GM19397 (cell line): Measurements from ENCODE around the gene LRP1.

Experiments used
- ATAC-seq: cut with Tn5 transposase; IDR thresholded peaks from one replicate; pipeline ENCODE4 v1.9.1; 2021; ENCODE audit warnings: mild to moderate bottlenecking, moderate library complexity; ENCODE audit not compliant: unreplicated experiment

LRP1 gene

DNA sequence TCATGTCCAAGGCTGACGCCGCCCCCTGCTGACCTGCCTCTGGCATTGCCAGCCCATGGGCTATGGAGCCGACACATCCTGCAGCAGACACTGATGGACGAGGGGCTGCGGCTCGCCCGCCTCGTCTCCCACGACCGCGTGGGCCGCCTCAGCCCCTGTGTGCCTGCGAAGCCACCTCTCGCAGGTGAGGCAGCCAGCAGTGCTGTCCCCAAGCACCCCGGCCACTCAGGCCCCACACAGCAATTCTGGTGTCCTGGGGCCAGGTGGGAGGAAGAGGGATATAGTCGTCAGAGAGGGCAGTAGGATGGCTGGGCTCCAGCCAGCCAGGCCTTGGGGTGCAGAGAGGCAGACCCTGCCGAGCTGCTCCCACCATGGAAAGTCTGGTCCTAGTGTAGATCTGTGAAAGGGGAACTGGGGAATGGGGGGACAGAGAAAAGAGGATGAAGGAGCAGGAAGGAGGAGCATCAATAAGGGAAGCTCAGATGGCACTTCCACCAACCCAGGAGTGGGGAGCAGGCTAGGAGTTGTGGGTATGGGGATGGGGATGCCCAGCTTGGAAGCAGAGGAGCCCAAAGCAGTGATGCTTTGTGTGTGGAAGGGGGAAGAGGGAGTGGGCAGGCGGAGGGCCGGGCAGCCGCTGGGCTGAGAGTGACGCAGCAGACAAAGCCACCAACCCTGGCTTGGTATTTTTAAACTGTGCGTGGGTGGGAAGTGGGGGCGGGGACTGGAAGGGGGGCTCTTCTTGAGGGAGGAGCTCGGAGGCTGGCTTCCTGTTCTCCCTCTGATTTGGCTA is 34.7 kb upstream of the LRP1 start:
- no peak for ATAC-seq

GRCh38 chr12:57094208-57095160 is 33.8 kb upstream of the LRP1 start:
- ATAC-seq: no peak

DNA sequence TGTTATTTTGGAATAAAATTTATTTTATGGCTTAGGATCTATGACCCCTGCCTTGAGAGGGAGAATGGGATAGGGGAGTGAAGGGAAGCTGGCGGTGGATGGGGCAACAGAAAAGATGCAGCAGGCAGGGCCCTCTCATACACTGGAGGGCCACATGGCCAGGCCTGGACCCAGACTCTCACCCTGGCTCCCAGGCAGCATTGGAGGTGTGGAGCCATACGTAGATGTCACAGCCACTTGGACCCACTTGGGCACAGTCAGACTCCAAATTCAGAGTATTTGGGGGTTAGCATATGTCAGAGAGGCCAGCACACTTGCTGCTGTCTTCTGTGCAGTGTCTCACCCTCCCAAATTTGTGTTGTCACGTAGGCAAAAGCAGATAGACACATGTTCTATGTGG is 32.8 kb upstream of the LRP1 start:
- no peak for ATAC-seq

GRCh38 chr12:57096099-57096572 is 32.1 kb upstream of the LRP1 start:
- no peak for ATAC-seq

DNA sequence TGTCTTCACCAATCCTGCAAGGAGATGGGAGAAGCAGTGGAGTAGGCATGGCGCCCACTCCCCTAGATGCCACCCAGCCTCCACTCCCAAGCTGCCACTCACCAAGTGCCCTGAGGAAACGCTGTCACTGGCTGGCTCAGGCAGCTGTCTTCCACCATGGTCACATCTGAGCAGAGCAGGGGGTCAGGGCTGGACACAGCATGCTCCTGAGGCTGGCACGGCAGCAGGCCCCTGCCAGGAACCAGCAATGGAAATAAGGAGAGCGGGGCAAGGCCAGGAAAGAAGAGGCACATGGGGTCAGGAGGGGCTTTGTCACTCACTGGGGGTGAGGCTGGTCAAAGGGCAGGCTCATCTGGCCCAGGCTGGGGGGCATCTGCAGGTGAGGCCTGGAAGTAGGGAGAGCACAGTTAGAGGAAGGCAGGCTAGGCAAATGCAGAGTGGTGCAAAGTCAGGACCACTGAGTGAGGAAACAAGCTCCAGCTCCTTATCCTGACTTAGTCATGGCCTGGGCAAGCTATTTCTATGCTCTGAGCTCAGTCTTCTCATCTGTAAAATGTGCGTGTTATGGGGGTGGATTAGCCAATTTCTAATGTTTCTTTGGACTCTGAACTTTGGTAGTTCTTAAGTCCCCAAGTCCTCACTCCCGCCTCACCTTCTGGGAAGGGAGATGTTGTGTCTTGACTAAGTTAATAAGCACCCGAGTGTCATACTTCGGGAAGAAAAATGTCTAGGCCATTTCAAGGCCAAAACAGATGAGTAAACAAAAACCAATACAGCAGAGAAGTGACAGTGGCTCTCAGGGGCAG is 31.3 kb upstream of the LRP1 start:
- no peak for ATAC-seq

DNA sequence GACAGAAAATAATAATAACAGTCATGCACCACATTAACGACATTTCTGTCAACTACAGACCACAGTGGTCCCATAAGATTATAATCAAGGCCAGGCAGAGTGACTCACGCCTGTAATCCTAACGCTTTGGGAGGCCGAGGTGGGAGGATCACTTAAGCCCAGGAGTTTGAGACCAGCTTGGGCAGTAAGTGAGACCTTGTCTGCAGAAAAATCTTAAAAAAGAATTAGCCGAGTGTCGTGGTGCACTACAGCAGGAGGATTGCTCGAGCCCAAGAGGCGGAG is 30.8 kb upstream of the LRP1 start:
- no peak for ATAC-seq

DNA sequence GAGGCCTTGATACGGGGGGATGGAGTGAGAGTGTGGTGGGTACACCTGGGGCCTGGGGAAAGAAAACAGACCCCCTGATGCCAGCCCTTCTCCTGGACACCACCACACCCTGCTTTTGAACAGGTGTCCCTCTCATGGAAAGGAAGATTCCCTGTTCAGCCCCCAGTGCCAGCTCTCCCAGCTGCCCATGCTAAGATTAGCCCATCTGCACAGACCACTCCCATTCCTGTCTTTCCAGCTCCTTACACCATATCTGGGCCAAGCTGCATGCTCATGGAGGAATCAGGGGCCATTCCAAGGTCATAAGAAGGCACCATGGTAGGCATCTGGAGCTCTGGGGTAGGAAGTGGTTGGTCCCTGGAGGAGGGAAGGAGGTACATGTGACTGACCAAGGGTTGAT is 29.7 kb upstream of the LRP1 start:
- no peak for ATAC-seq

GRCh38 chr12:57099047-57099714 is 29.1 kb upstream of the LRP1 start:
- no peak for ATAC-seq

- ATAC-seq: no peak
Measured at GRCh38 chr12:57099766-57100165, 28.5 kb upstream of the LRP1 start.

DNA sequence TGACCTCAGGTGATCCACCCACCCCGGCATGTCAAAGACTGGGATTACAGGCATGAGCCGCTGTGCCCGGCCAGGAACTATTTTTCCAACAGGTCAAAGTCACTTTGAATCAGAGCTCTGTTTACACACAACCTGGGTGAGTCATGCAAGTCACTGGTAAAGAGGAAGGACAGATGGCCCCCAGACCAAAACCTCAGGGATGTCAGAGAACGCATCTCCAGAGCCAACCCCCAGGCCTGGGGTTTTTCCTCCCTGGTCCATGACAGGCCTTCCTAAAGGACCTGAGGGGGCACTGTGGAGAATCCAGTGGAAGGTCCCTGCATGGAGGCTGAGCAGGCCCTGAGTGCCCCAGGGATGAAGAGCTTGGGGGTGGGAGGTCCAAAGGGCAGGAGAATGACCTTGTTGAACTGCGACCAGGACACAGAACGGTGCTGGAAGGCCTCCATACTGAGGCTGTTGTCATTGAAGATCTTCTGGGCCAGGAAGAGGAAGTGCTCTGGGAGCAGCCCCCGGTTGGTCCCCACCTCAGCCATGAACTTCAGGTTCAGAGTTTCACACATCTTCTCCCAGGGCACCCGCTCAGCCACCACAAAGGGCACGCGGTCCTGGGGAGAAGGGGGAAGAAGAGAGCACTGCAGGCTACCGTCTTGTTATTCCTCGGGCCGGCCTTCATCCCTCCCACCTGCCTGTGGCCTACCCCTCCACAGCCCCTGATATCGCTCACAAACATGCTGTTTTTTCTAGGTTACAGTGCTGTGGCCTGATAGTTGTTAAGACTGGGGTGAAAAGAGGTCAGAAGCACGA is 26.2 kb upstream of the LRP1 start:
- ATAC-seq: no peak

- no peak for ATAC-seq
Measured at GRCh38 chr12:57103856-57104255, 24.4 kb upstream of the LRP1 start.

DNA sequence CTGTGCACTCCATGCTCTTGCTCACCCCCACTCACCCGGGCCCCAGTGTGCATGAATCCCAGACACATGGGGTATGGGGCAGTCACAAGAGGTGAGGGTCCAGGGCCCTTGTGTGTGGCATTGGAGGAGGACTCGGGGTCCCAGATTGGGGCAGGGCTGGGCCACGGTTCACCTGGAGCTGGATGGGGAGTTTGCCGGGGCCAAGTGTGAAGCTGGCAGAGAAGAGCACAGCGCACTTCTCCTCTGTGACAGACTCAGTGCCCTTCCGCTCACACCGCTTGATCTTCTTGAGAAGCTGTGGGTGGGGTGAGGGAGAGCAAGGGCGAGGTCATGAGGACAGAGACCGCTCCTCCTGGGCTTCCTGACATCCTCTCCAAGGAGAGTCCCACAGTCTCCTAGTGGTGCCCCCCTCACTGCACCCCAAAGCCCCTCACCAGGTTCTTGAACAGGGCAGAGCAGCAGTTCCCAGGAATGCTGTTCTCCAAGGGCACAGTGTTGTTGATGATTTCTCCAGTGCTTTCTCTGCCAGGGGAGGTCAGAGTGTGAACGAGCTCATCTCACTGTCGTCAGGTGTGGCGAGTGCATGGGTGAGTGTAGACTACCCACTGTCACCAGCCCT is 23.9 kb upstream of the LRP1 start:
- ATAC-seq: no peak

DNA sequence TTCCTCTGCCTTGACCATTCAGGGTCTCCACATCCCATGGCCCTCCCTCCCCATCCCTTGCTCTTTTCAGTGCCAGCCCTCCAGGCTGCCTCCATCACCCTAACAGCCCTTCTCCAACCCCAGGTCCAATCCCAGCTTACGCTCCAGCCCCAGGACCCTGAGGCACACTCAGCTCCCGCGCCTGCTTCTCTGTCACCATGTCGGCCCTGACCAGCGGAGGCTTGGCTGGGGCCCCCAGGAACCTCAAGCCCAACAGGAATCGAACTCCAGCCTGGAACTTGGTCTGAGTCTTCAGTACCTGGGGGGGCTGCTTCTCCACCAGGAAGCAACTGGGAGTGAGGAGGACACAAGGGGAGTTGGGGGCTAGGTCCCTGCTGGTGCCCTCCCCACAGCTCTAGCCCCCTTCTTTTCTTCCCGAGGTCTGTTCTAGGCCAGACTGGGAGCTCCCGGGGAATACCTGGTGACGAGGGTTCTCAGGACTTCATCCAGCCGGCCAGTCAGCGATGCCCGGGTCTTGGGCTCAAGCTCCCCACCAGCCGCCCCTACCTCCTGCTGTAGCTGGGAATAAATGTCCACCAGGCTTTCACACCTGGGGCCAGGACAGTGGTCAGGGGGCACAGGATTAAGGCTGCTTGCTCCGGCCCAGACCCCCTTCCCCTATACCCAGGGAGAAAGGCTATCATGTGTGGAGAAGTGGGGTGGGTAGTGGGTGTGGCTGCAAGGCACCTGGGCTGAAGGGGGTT is 23.1 kb upstream of the LRP1 start:
- ATAC-seq: no peak

GRCh38 chr12:57106021-57106708 is 22.1 kb upstream of the LRP1 start:
- no peak for ATAC-seq

DNA sequence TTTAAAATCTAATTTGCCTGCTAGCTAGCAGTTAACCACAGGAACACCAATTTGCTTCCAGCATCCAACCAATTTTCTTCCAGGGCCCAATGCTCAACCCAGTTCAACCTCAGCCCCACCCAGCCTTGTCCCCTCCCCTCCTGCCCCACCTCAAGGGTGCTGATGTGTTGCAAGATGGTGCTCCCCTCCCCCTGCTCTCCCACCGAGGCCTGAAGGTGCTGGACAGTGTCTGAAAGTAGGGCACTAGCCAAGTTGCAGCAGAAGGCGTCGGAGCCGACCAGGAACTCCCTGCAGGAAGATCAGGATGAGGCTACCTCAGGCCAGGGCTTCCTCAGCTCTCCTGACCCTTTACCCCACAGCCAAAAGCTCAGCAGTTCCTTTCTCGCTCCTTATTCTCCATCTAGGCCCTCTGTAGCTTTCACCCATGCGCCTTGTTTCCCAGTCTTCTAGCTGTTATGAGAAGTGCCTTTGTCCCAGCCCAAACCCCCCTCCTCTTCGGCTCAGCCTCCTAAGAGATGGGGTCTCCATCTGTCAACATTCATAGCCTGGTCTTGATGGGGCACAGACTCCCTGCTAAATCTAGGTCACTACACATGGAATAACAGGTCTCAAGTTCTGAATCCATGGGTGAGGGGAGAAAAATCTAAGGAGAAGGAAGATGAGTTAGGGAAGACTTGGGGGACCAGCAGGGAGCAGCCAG is 20.7 kb upstream of the LRP1 start:
- ATAC-seq: no peak

- ATAC-seq: no peak
Measured at GRCh38 chr12:57109207-57110103, 18.8 kb upstream of the LRP1 start.
